Keratinocyte (primary cell): ENCODE measurements around the gene ZBP1. TPM values are rescaled to one million over a fixed set of nuclear protein-coding genes. Genes with fewer than 3 reads are reported as not detected.

Experiments used
- DNase-seq: peaks from one replicate; pipeline ENCODE4 v3.0.0-alpha.2; 2011; ENCODE audit warnings: low read depth, missing footprints, low spot score
- FAIRE-seq: peaks from 2 replicates; lab custom pipeline; 2011; peaks lifted over from hg19 to GRCh38; lab: Jason Lieb, UNC
- H2AFZ ChIP-seq: 2 replicates; pipeline ENCODE4 v1.6.0; 2012; ENCODE audit warnings: low read length, control low read depth, inconsistent platforms; ENCODE audit not compliant: control insufficient read depth
- H3K27ac ChIP-seq: 2 replicates; pipeline ENCODE4 v1.5.1; 2011; ENCODE audit warnings: low read length; ENCODE audit not compliant: control insufficient read depth, insufficient read depth
- H3K27me3 ChIP-seq: 3 replicates; pipeline ENCODE4 v1.6.0; 2011; ENCODE audit warnings: low read length; ENCODE audit not compliant: control insufficient read depth, insufficient read depth; ENCODE audit errors: extremely low read depth
- H3K36me3 ChIP-seq, 2 experiments: 2 replicates in 1 of 2; 3 replicates in 1 of 2; pipeline ENCODE4 v1.5.1; 2011; ENCODE audit warnings: low read length in 2 of 2, mild to moderate bottlenecking in 1 of 2; ENCODE audit not compliant: control insufficient read depth in 2 of 2, insufficient read depth in 2 of 2; ENCODE audit errors: extremely low read depth in 1 of 2
- H3K4me1 ChIP-seq: 3 replicates; pipeline ENCODE4 v1.5.1; 2011; ENCODE audit warnings: low read length; ENCODE audit not compliant: control insufficient read depth, insufficient read depth; ENCODE audit errors: extremely low read depth
- H3K4me2 ChIP-seq: 3 replicates; pipeline ENCODE4 v1.6.0; 2011; ENCODE audit warnings: low read depth, low read length; ENCODE audit not compliant: control insufficient read depth, insufficient read depth; ENCODE audit errors: extremely low read depth
- H3K4me3 ChIP-seq, 3 experiments: fragments of 200-600 bp in 1 of 3; sonication (generic) in 1 of 3; 2 replicates in 2 of 3; 3 replicates in 1 of 3; pipeline ENCODE4 v1.5.1; 2011 to 2016; ENCODE audit warnings: low read length in 3 of 3, mild to moderate bottlenecking in 3 of 3, control low read depth in 2 of 3, inconsistent platforms in 1 of 3, low read depth in 1 of 3, mixed read lengths in 1 of 3, mixed run types in 1 of 3, moderate library complexity in 1 of 3; ENCODE audit not compliant: control insufficient read depth in 2 of 3, insufficient read depth in 2 of 3; ENCODE audit errors: extremely low read depth in 1 of 3
- H3K79me2 ChIP-seq: 2 replicates; pipeline ENCODE4 v1.6.0; 2012; ENCODE audit warnings: low read length; ENCODE audit not compliant: control insufficient read depth, insufficient read depth
- H3K9ac ChIP-seq: 3 replicates; pipeline ENCODE4 v1.6.0; 2011; ENCODE audit warnings: low read length; ENCODE audit not compliant: control insufficient read depth, insufficient read depth; ENCODE audit errors: extremely low read depth
- H3K9me1 ChIP-seq: 3 replicates; pipeline ENCODE4 v1.6.0; 2011; ENCODE audit warnings: low read length; ENCODE audit not compliant: control insufficient read depth, insufficient read depth; ENCODE audit errors: extremely low read depth
- H3K9me3 ChIP-seq: 2 replicates; pipeline ENCODE4 v1.5.1; 2012; ENCODE audit warnings: low read depth, low read length; ENCODE audit not compliant: control insufficient read depth
- H4K20me1 ChIP-seq: 3 replicates; pipeline ENCODE4 v1.6.0; 2011; ENCODE audit warnings: low read length; ENCODE audit not compliant: control insufficient read depth, insufficient read depth; ENCODE audit errors: extremely low read depth
- CTCF ChIP-seq, 3 experiments: IDR thresholded peaks in 1 of 3; conservative IDR thresholded peaks in 1 of 3; optimal IDR thresholded peaks in 1 of 3; 2 replicates in 2 of 3; 3 replicates in 1 of 3; pipeline versions ENCODE3 to v1.5.1; 2011; ENCODE audit warnings: low read length in 3 of 3, mild to moderate bottlenecking in 3 of 3, moderate library complexity in 2 of 3, control low read depth in 1 of 3, inconsistent platforms in 1 of 3; ENCODE audit not compliant: insufficient read depth in 2 of 3; ENCODE audit errors: extremely low read depth in 1 of 3
- EZH2 ChIP-seq: IDR thresholded peaks from one replicate; pipeline ENCODE4 v1.6.1; 2012; ENCODE audit warnings: inconsistent platforms, mild to moderate bottlenecking, low read length, moderate library complexity
- dilution Hi-C: fragments of 300-500 bp; cut with MboI; formaldehyde crosslinking; loops from one replicate; pipeline ENCODE4 v1.7.0; 2020; ENCODE audit warnings: low sequenced_read_pairs; ENCODE audit not compliant: extremely low pct_ligation_motif_present
- polyA plus RNA-seq, 5 experiments: library from polyadenylated mRNA; depleted of rRNA in 3 of 5; stranded (reverse) in 3 of 5; stranded (forward) in 1 of 5; unstranded in 1 of 5; fragments of >200 nt; gene quantifications; 1 replicate in 1 of 5; 2 replicates in 3 of 5; 3 replicates in 1 of 5; pipeline versions ENCODE4 v1.2.1 to v1.2.3, GENCODE V29; 2011 to 2012; ENCODE audit warnings: missing spikeins in 2 of 5, low read depth in 1 of 5, low replicate concordance in 1 of 5

Gene ZBP1
- polyA plus RNA-seq, 1 donor (not counting 4 experiments of a cell fraction or from before 2014, with no cell fraction given), result 0.08 TPM

- Histone ChIP-seq H3K36me3 (no peaks in the 10 kb centered on the region), H3K79me2 (no peaks in the 10 kb centered on the region), H3K9me3 (no peaks in the 10 kb centered on the region), H3K4me3 (no peak overlapping the region), H2AFZ (no peak overlapping the region), H3K9me1 (no peaks in the 10 kb centered on the region), H3K27me3 (peaks cover 17% of the 10 kb centered on the region), H3K27ac (no peak overlapping the region), H3K9ac (no peak overlapping the region), H4K20me1 (no peaks in the 10 kb centered on the region), H3K4me2 (no peak overlapping the region), H3K4me1 (peaks cover 2% of the 10 kb centered on the region)
- no peak for TF ChIP-seq CTCF (optimal IDR thresholded peaks at IDR 0.05 in 1 of 3, IDR thresholded peaks at IDR 0.05 in 1 of 3, conservative IDR thresholded peaks at IDR 0.05 in 1 of 3; ENCODE audit: extremely low read depth in 1 of 3, insufficient read depth in 2 of 3, low read length in 3 of 3)
- no peak for TF ChIP-seq EZH2
- dilution Hi-C loops, result loop anchor here (25.0 kb wide), 1 partner anchor 587 kb away; no protein-coding TSS in a partner anchor
- no peak for DNase-seq
- FAIRE-seq, result no peak
Observed at GRCh38 chr20:57600320-57601210, 19.7 kb downstream of the ZBP1 start.

GRCh38 chr20:57598491-57598890 lies 21.7 kb downstream of the ZBP1 start:
- Histone ChIP-seq H3K36me3 (no peaks in the 10 kb centered on the region), H3K9me3 (no peaks in the 10 kb centered on the region), H3K9me1 (no peaks in the 10 kb centered on the region), H3K9ac (no peak overlapping the region), H4K20me1 (no peaks in the 10 kb centered on the region), H2AFZ (no peak overlapping the region), H3K4me3 (no peak overlapping the region), H3K27me3 (peaks cover 26% of the 10 kb centered on the region), H3K79me2 (no peaks in the 10 kb centered on the region), H3K4me2 (no peak overlapping the region), H3K27ac (no peak overlapping the region), H3K4me1 (peaks cover 2% of the 10 kb centered on the region)
- DNase-seq (no peak), FAIRE-seq (no peak)
- dilution Hi-C loops, result no loop called here
- TF ChIP-seq EZH2 (no peak), CTCF (optimal IDR thresholded peaks at IDR 0.05 in 1 of 3, IDR thresholded peaks at IDR 0.05 in 1 of 3, conservative IDR thresholded peaks at IDR 0.05 in 1 of 3; ENCODE audit: extremely low read depth in 1 of 3, insufficient read depth in 2 of 3, low read length in 3 of 3) (no peak)
